Stimulated activated CD4-positive, alpha-beta T cell treated with anti-CD3 and anti-CD28 coated beads, TNF-alpha, amount 100 ng/mL, for 1 hour (primary cell): Measurements from ENCODE around the gene PCBP4.

Source experiments
- DNase-seq, 3 donors: peaks; one replicate each; pipeline ENCODE4 v3.0.0-alpha.2; 2020; ENCODE audit warnings: low read depth in 3 of 3, low spot score in 1 of 3

The PCBP4 gene

GRCh38 chr3:51921081-51921578, 46.1 kb downstream of the PCBP4 start:
- DNase-seq, result no peak

- no peak for DNase-seq
These were observed 50.8 kb downstream of the PCBP4 start for GRCh38 chr3:51916418-51916817.

GRCh38 chr3:51908026-51908425, 59.2 kb downstream of the PCBP4 start:
- DNase-seq, result no peak
